ENCODE data around the gene FAM76A.

DNA sequence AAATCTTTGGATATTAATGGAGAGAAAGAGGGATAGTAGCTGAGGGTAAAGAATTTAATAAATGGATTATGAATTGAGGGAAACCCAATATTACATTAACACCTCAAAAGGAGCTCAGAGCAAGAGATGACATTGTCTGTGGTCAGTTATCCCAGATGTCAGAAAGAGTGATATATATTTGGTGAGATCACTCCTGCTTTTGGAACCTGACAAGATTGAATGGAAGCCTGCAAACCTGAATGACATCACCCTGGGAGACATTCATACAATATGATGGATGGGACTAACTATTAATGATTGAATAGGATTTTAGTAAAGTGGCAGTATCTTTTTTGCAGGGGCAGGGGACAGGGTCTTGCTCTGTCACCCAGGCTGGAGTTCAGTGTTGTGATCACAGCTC lies 47.0 kb upstream of the FAM76A start:
- TF ChIP-seq EZH2 (IDR thresholded peaks at IDR 0.05; ENCODE audit: low read length, missing control alignments) = no peak
- TF ChIP-seq, protein P1, sequence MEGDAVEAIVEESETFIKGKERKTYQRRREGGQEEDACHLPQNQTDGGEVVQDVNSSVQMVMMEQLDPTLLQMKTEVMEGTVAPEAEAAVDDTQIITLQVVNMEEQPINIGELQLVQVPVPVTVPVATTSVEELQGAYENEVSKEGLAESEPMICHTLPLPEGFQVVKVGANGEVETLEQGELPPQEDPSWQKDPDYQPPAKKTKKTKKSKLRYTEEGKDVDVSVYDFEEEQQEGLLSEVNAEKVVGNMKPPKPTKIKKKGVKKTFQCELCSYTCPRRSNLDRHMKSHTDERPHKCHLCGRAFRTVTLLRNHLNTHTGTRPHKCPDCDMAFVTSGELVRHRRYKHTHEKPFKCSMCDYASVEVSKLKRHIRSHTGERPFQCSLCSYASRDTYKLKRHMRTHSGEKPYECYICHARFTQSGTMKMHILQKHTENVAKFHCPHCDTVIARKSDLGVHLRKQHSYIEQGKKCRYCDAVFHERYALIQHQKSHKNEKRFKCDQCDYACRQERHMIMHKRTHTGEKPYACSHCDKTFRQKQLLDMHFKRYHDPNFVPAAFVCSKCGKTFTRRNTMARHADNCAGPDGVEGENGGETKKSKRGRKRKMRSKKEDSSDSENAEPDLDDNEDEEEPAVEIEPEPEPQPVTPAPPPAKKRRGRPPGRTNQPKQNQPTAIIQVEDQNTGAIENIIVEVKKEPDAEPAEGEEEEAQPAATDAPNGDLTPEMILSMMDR (conservative IDR thresholded peaks at IDR 0.05 in 1 of 2, IDR thresholded peaks at IDR 0.05 in 1 of 2; ENCODE audit: low read depth in 1 of 2, low read length in 2 of 2) = no peak
